AG04449 (cell line): Measurements from ENCODE around the gene FAM20C.

ENCODE experiments used
- CTCF ChIA-PET: fragments of 350-600 bp; formaldehyde crosslinking; extraction: SDS; loops from one replicate; lab custom pipeline; 2021; ENCODE audit warnings: antibody characterized with exemption; lab: Yijun Ruan, JAX
- POLR2A ChIA-PET: fragments of 400-600, 350-600 bp; formaldehyde crosslinking; extraction: SDS; loops from one replicate; lab custom pipeline; 2020; ENCODE audit warnings: antibody characterized with exemption, inconsistent platforms; lab: Yijun Ruan, JAX
- DNase-seq: peaks from one replicate; pipeline ENCODE4 v3.0.0-alpha.2; 2010; ENCODE audit warnings: low read depth, low spot score
- H3K4me3 ChIP-seq: 2 replicates; pipeline ENCODE4 v1.5.1; 2011; ENCODE audit warnings: low read depth, mild to moderate bottlenecking, control low read depth, low read length
- CTCF ChIP-seq: IDR thresholded peaks from one replicate; pipeline ENCODE4 v1.5.1; 2011; ENCODE audit warnings: mild to moderate bottlenecking, moderate library complexity, low read length, control low read depth, inconsistent platforms; ENCODE audit not compliant: insufficient read depth; ENCODE audit errors: missing control alignments

Gene FAM20C

GRCh38 chr7:274266-274665, 81.9 kb downstream of the FAM20C start:
- DNase-seq: no peak
- ChIA-PET CTCF (no interaction called here), POLR2A (no interaction called here)
- H3K4me3 ChIP-seq: no peak overlapping the region
- no peak for TF ChIP-seq CTCF

- H3K4me3 ChIP-seq: no peak overlapping the region
- ChIA-PET CTCF (no interaction called here), POLR2A (no interaction called here)
- no peak for DNase-seq
- no peak for TF ChIP-seq CTCF
Observed at GRCh38 chr7:276230-276835, 84.0 kb downstream of the FAM20C start.

- DNase-seq: no peak
- CTCF ChIA-PET: interaction anchor here (1.7 kb wide), 1 partner anchor 9 kb away, joined by 6 read pairs; no protein-coding TSS in a partner anchor
- TF ChIP-seq CTCF: no peak
- POLR2A ChIA-PET: no interaction called here
- H3K4me3 ChIP-seq: no peak overlapping the region
Observed at GRCh38 chr7:277228-277627, 84.9 kb downstream of the FAM20C start.

- TF ChIP-seq CTCF: no peak
- DNase-seq: no peak
- no peak overlapping the region for H3K4me3 ChIP-seq
- POLR2A ChIA-PET: no interaction called here
- CTCF ChIA-PET: interaction anchor here (1.7 kb wide), 1 partner anchor 10 kb away, joined by 6 read pairs; no protein-coding TSS in a partner anchor
Observed at GRCh38 chr7:278081-278480, 85.7 kb downstream of the FAM20C start.

- no peak overlapping the region for H3K4me3 ChIP-seq
- no peak for DNase-seq
- POLR2A ChIA-PET: no interaction called here
- TF ChIP-seq CTCF: no peak
- CTCF ChIA-PET: no interaction called here
Observed at GRCh38 chr7:279821-280220, 87.5 kb downstream of the FAM20C start.

- CTCF ChIA-PET: interaction anchor here (1.2 kb wide), 1 partner anchor 16 kb away, joined by 4 read pairs; no protein-coding TSS in a partner anchor
- POLR2A ChIA-PET: no interaction called here
- H3K4me3 ChIP-seq: no peak overlapping the region
- DNase-seq: no peak
- TF ChIP-seq CTCF: no peak
Observed at GRCh38 chr7:280461-280860, 88.1 kb downstream of the FAM20C start.
